Measurements from ENCODE around the gene ZNF44. TPM values are rescaled to one million over a fixed set of nuclear protein-coding genes. Genes with fewer than 3 reads are reported as not detected.

ZNF44 gene
- total and polyA plus RNA-seq, 2 of the 13 experiments (the other 11 are each of a cell fraction or from before 2014, with no cell fraction given), result 6.9 to 15.7 TPM

DNA sequence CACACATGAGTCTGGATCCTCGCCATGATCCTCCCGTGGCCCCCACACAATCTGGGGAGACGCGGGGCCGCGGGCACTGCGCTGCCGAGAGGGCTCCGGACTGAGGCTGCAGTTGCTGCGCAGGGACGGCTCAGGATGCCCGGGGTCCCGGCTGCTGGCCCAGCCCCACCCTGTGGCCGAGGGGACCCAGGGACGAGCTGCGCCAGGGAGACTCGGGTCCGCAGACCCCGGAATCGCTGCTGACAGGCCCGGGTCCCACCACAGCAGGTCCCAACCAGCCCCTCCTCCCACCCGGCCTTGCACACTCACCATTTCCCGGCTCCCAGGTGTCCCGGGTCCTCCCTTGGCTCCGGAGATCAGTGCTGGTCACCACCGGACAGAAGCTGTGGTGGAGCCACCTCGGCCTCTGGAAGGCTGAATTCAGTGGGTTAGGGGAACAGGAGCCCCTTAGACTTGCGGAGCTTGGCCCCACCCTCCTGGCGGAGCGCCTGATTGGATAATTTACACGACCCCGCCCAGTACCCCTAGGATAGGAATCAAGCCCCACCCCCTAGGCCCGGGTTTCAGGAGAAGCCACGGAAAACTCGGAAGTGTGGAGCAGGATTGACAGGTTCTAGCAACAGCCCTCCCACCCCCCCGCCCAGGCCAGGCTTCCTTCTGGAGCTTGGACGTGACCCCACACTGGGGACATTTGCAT, 57.4 kb downstream of the ZNF44 start:
- H3K4me1 ChIP-seq (ENCODE audit: insufficient read depth, low read length), result peaks cover 10% of the 10 kb centered on the region
- 88% methylated on average over 30 of the region's 37 CpGs for WGBS (ENCODE audit: low lambda C conversion rate)
- no peak for ATAC-seq
- no peaks in the 10 kb centered on the region for H3K36me3 ChIP-seq (replicated peaks in 1 of 2; ENCODE audit: control insufficient read depth in 1 of 2, insufficient read depth in 2 of 2, low read length in 2 of 2)
- DNase-seq (ENCODE audit: low spot score), result no peak
- no peaks in the 10 kb centered on the region for H3K27me3 ChIP-seq (ENCODE audit: control insufficient read depth in 1 of 2, insufficient read depth in 2 of 2, low read length in 2 of 2)
- H3K27ac ChIP-seq (ENCODE audit: extremely low read length, insufficient read depth, low read length), result no peak overlapping the region
- H3K4me2 ChIP-seq (ENCODE audit: low read depth, low read length), result no peak overlapping the region
- intact Hi-C loops (cut with micrococcal nuclease; ENCODE audit: unreplicated experiment) (no loop called here), in situ Hi-C loops (cut with HindIII; ENCODE audit: extremely low pct_ligation_motif_present, low pct_unique_long_range_greater_than_20kb) (no loop called here)
- no peaks in the 10 kb centered on the region for H3K9me3 ChIP-seq (ENCODE audit: low read length)
- FAIRE-seq, result no peak
- H3K79me2 ChIP-seq (ENCODE audit: insufficient read depth, low read length), result no peaks in the 10 kb centered on the region
- ChIA-PET CTCF (ENCODE audit: low intra/inter-chr PET ratio, low total read pairs) (no interaction called here), POLR2A (no interaction called here)
- no peak for TF ChIP-seq ZNF556 (CRISPR knock-in tag; IDR thresholded peaks at IDR 0.05; ENCODE audit: borderline replicate concordance)
- H2AFZ ChIP-seq (ENCODE audit: low read length), result no peak overlapping the region
- no peak overlapping the region for H3K9ac ChIP-seq (ENCODE audit: insufficient read depth, low read depth, low read length)
- H4K20me1 ChIP-seq (ENCODE audit: insufficient read depth, low read length), result no peaks in the 10 kb centered on the region
- no TSS peak for BruUV-seq (replicated peaks)
- no peak overlapping the region for H3K4me3 ChIP-seq (replicated peaks in 1 of 3; ENCODE audit: insufficient read depth in 1 of 3, low read depth in 2 of 3, low read length in 3 of 3)

DNA sequence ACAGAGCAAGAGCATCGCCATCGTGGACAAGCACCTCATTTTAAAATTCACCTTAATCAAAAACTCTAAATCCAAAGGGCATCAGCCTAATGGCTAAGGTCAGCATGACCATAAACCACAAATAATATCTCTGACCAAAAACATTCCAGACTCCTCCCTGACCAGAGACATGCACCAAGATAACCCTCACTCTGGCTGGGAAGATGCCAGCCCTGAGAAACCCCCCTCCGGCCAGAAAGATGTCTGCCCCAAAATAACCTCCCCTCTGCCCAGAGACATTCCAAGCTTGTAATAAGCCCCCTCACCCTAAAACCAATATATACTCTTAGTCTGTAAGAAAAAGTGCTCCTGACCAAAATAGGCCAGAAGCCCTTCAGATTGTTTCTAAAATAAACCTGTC, 61.7 kb downstream of the ZNF44 start:
- ATAC-seq, result no peak
- Histone ChIP-seq H3K27me3 (ENCODE audit: control insufficient read depth in 1 of 2, insufficient read depth in 2 of 2, low read length in 2 of 2) (no peaks in the 10 kb centered on the region), H2AFZ (ENCODE audit: low read length) (no peak overlapping the region), H3K4me1 (ENCODE audit: insufficient read depth, low read length) (peaks cover 22% of the 10 kb centered on the region), H3K4me3 (replicated peaks in 1 of 3; ENCODE audit: insufficient read depth in 1 of 3, low read depth in 2 of 3, low read length in 3 of 3) (no peak overlapping the region), H3K9ac (ENCODE audit: insufficient read depth, low read depth, low read length) (no peak overlapping the region), H3K9me3 (ENCODE audit: low read length) (no peaks in the 10 kb centered on the region), H3K27ac (ENCODE audit: extremely low read length, insufficient read depth, low read length) (no peak overlapping the region), H3K4me2 (ENCODE audit: low read depth, low read length) (no peak overlapping the region), H4K20me1 (ENCODE audit: insufficient read depth, low read length) (no peaks in the 10 kb centered on the region), H3K36me3 (replicated peaks in 1 of 2; ENCODE audit: control insufficient read depth in 1 of 2, insufficient read depth in 2 of 2, low read length in 2 of 2) (no peaks in the 10 kb centered on the region), H3K79me2 (ENCODE audit: insufficient read depth, low read length) (no peaks in the 10 kb centered on the region)
- intact Hi-C loops (cut with micrococcal nuclease; ENCODE audit: unreplicated experiment), result no loop called here
- no TSS peak for BruUV-seq (replicated peaks)
- ChIA-PET CTCF (ENCODE audit: low intra/inter-chr PET ratio, low total read pairs) (no interaction called here), POLR2A (no interaction called here)
- FAIRE-seq, result no peak
- in situ Hi-C loops (cut with HindIII; ENCODE audit: extremely low pct_ligation_motif_present, low pct_unique_long_range_greater_than_20kb), result no loop called here
- no peak for TF ChIP-seq ZFP90 (CRISPR knock-in tag; IDR thresholded peaks at IDR 0.05; ENCODE audit: borderline replicate concordance)
- TF ChIP-seq, protein P1, sequence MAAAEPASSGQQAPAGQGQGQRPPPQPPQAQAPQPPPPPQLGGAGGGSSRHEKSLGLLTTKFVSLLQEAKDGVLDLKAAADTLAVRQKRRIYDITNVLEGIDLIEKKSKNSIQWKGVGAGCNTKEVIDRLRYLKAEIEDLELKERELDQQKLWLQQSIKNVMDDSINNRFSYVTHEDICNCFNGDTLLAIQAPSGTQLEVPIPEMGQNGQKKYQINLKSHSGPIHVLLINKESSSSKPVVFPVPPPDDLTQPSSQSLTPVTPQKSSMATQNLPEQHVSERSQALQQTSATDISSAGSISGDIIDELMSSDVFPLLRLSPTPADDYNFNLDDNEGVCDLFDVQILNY (CRISPR knock-in tag; conservative IDR thresholded peaks at IDR 0.05), result no peak
- TF ChIP-seq ZNF644 (CRISPR knock-in tag; IDR thresholded peaks at IDR 0.05; ENCODE audit: low read depth), result no peak
- no peak for TF ChIP-seq ELF3 (CRISPR knock-in tag; IDR thresholded peaks at IDR 0.05)
- no peak for TF ChIP-seq MATR3 (CRISPR knock-in tag; IDR thresholded peaks at IDR 0.05)
- TF ChIP-seq, protein P2, sequence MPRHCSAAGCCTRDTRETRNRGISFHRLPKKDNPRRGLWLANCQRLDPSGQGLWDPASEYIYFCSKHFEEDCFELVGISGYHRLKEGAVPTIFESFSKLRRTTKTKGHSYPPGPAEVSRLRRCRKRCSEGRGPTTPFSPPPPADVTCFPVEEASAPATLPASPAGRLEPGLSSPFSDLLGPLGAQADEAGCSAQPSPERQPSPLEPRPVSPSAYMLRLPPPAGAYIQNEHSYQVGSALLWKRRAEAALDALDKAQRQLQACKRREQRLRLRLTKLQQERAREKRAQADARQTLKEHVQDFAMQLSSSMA (CRISPR knock-in tag; IDR thresholded peaks at IDR 0.05), result no peak
- no peak for TF ChIP-seq ZNF3 (CRISPR knock-in tag; IDR thresholded peaks at IDR 0.05)
- TF ChIP-seq GLI4 (CRISPR knock-in tag; IDR thresholded peaks at IDR 0.05; ENCODE audit: borderline replicate concordance), result no peak
- TF ChIP-seq CHD2 (IDR thresholded peaks at IDR 0.05; ENCODE audit: low read depth, low read length), result no peak
- no peak for TF ChIP-seq RBAK (CRISPR knock-in tag; IDR thresholded peaks at IDR 0.05)
- TF ChIP-seq, protein P3, sequence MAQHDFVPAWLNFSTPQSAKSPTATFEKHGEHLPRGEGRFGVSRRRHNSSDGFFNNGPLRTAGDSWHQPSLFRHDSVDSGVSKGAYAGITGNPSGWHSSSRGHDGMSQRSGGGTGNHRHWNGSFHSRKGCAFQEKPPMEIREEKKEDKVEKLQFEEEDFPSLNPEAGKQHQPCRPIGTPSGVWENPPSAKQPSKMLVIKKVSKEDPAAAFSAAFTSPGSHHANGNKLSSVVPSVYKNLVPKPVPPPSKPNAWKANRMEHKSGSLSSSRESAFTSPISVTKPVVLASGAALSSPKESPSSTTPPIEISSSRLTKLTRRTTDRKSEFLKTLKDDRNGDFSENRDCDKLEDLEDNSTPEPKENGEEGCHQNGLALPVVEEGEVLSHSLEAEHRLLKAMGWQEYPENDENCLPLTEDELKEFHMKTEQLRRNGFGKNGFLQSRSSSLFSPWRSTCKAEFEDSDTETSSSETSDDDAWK (CRISPR knock-in tag; IDR thresholded peaks at IDR 0.05), result no peak
- DNase-seq (ENCODE audit: low spot score), result no peak
- WGBS (ENCODE audit: low lambda C conversion rate), result 62% methylated on average over 3 of the region's 3 CpGs

Measured in HepG2 (cell line).